ENCODE results near the gene LSM10.

The LSM10 gene

DNA sequence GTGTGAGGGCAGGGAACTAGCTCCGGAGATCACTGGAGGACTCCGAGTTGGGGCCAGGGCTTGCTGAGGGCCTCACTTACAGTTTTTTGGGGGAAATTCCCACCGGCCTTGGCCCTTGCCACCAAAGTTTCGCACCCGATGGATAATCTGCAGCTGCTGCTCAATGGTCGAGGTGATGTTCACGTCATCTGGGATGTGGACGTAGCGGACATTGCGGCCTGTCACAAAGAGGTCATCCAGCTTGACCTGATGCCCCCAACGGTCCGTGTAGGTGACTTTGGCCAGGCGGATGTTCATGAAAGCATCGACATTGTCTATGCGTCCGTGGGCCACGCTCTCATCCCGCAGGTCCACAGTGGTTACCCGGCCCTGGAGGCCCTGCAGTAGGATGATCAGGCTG lies 4.0 kb downstream of the LSM10 start:
- peaks cover 21% of the 10 kb centered on the region for H3K4me1 ChIP-seq (ENCODE audit: control insufficient read depth, insufficient read depth, low read length, poor library complexity, severe bottlenecking)
- WGBS, 2 experiments (ENCODE audit: insufficient coverage in 2 of 2), result 97 to 98% methylated on average over 19 of the region's 19 CpGs
- no peak overlapping the region for H3K4me3 ChIP-seq (ENCODE audit: extremely low read depth, insufficient read depth, low read length, poor library complexity, severe bottlenecking)
- H3K36me3 ChIP-seq (ENCODE audit: control insufficient read depth, insufficient read depth, low read length), result peaks cover 39% of the 10 kb centered on the region
- H3K27ac ChIP-seq (ENCODE audit: low read depth, low read length, severe bottlenecking), result no peak overlapping the region
- H3K9me3 ChIP-seq (ENCODE audit: control insufficient read depth, low read length), result no peaks in the 10 kb centered on the region

DNA sequence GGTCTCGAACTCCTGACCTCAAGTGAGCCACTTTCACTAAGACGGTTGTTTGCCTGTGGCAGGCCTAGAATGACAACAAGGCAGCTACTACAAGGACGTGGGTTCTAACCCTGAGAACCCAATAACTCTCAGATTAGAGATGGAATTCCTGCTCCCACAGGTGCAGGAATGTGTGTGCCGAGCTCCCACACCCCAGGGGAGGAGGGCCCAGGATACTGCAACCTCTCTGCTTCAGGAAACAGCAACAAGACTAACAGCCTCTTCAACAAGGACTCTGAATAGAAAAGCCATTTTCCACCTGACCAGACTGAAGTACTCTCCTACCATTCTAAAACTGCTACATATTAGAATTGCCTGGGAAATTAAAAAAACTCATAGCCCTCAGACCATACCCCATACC lies 4.9 kb downstream of the LSM10 start:
- WGBS, 2 experiments (ENCODE audit: insufficient coverage in 2 of 2), result 93 to 95% methylated on average over 4 of the region's 4 CpGs
- Histone ChIP-seq H3K36me3 (ENCODE audit: control insufficient read depth, insufficient read depth, low read length) (peaks cover 39% of the 10 kb centered on the region), H3K4me1 (ENCODE audit: control insufficient read depth, insufficient read depth, low read length, poor library complexity, severe bottlenecking) (peaks cover 25% of the 10 kb centered on the region), H3K27ac (ENCODE audit: low read depth, low read length, severe bottlenecking) (no peak overlapping the region), H3K4me3 (ENCODE audit: extremely low read depth, insufficient read depth, low read length, poor library complexity, severe bottlenecking) (no peak overlapping the region), H3K9me3 (ENCODE audit: control insufficient read depth, low read length) (no peaks in the 10 kb centered on the region)

DNA sequence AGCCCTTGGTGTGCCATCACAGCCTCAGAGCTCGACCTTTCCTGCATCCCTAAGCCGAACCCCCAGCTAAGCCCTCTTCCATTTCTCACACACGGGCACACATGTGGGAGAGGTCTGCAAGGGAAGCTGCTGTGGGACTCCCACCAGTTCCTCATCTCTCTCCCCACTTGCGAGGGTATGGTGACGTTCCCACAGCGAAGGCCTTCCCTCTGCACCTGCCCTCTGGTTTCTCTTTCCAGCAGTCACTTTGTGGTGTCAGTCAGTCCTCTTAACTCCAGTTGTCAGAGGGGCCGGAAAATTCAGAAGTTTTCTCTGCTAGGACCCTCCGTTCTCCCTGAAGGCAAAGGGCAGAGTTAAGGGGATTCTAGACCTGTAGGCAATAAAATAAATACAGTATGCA lies 6.4 kb downstream of the LSM10 start:
- Histone ChIP-seq H3K9me3 (ENCODE audit: control insufficient read depth, low read length) (no peaks in the 10 kb centered on the region), H3K4me3 (ENCODE audit: extremely low read depth, insufficient read depth, low read length, poor library complexity, severe bottlenecking) (no peak overlapping the region), H3K4me1 (ENCODE audit: control insufficient read depth, insufficient read depth, low read length, poor library complexity, severe bottlenecking) (peaks cover 36% of the 10 kb centered on the region), H3K27ac (ENCODE audit: low read depth, low read length, severe bottlenecking) (no peak overlapping the region), H3K36me3 (ENCODE audit: control insufficient read depth, insufficient read depth, low read length) (peaks cover 39% of the 10 kb centered on the region)
- WGBS, 2 experiments (ENCODE audit: insufficient coverage in 2 of 2), result 92 to 100% methylated on average over 2 to 5 of the region's 8 CpGs

DNA sequence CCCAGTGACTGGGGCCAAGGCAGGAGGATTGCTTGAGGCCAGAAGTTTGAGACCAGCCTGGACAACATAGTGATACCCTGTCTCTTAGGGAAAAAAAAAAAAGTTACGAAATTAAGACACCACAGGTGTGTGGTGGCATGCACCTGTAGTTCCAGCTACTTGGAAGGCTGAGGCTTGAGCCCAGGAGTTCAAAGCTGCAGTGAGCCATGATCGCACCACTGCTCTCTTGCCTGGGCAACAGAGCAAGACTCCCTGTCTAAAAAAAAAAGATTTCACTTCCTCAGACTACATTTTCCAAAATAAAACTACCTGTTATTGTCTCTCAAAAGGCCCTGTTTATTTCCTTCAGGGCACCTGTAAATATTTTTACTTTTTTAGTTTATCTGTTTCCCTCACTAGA lies 7.3 kb downstream of the LSM10 start:
- no peak overlapping the region for H3K4me3 ChIP-seq (ENCODE audit: extremely low read depth, insufficient read depth, low read length, poor library complexity, severe bottlenecking)
- no peaks in the 10 kb centered on the region for H3K9me3 ChIP-seq (ENCODE audit: control insufficient read depth, low read length)
- peaks cover 39% of the 10 kb centered on the region for H3K36me3 ChIP-seq (ENCODE audit: control insufficient read depth, insufficient read depth, low read length)
- no peak overlapping the region for H3K27ac ChIP-seq (ENCODE audit: low read depth, low read length, severe bottlenecking)
- 89 to 93% methylated on average over 2 of the region's 2 CpGs for whole genome bisulfite sequencing, 2 experiments (ENCODE audit: insufficient coverage in 2 of 2)
- H3K4me1 ChIP-seq (ENCODE audit: control insufficient read depth, insufficient read depth, low read length, poor library complexity, severe bottlenecking), result peaks cover 35% of the 10 kb centered on the region

DNA sequence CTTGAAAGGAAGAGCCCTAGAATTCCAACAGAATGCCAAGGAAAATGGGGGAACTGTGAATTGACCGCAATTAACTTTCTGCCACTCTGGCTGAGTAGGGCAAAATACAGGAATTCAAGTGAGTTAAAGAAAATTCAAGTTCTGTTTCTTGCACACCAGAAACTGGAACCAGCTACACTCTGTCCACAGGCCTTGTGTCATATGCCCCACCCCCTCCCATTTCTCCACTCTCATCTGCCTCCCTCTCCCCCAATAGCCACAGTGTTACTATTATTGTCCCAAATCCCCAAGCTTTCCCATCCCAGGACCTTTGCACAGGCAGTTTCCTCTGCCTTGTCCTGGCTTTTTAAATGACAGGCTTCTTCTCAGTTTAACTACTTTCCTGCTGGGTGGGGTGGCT lies 7.7 kb downstream of the LSM10 start:
- Histone ChIP-seq H3K27ac (ENCODE audit: low read depth, low read length, severe bottlenecking) (no peak overlapping the region), H3K36me3 (ENCODE audit: control insufficient read depth, insufficient read depth, low read length) (peaks cover 39% of the 10 kb centered on the region)
- 88 to 100% methylated on average over 1 of the region's 1 CpG for WGBS, 2 experiments (ENCODE audit: insufficient coverage in 2 of 2)

DNA sequence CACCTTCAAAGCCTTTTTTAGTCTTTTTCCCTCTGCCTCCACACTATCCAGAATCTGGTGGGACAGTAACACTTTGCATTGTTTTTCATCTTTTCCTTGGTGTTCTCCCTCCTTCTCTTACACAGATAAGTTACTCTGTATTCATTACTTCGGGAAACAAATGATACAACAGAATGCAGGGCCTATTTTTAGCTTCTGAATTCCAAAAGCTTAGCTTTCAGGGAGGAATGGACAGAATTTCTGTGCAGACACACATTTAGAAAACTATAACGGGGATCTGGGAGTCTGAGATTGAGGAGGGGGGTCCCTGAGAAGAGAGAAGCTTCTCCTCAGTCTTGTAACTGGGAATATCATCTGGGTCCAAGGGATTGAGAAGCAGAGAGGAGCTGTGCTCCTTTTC lies 8.4 kb downstream of the LSM10 start:
- Histone ChIP-seq H3K36me3 (ENCODE audit: control insufficient read depth, insufficient read depth, low read length) (peaks cover 35% of the 10 kb centered on the region), H3K4me1 (ENCODE audit: control insufficient read depth, insufficient read depth, low read length, poor library complexity, severe bottlenecking) (peaks cover 36% of the 10 kb centered on the region), H3K4me3 (ENCODE audit: extremely low read depth, insufficient read depth, low read length, poor library complexity, severe bottlenecking) (no peak overlapping the region), H3K9me3 (ENCODE audit: control insufficient read depth, low read length) (no peaks in the 10 kb centered on the region), H3K27ac (ENCODE audit: low read depth, low read length, severe bottlenecking) (no peak overlapping the region)
- WGBS, 2 experiments (ENCODE audit: insufficient coverage in 2 of 2), result 93% methylated on average over 2 of the region's 2 CpGs; no CpG with 5 or more reads in 1 of the 2 experiments

More for the DNA sequence above, 7.7 kb downstream of the LSM10 start:
- H3K4me1 ChIP-seq (ENCODE audit: control insufficient read depth, insufficient read depth, low read length, poor library complexity, severe bottlenecking), result peaks cover 34% of the 10 kb centered on the region
- no peaks in the 10 kb centered on the region for H3K9me3 ChIP-seq (ENCODE audit: control insufficient read depth, low read length)
- H3K4me3 ChIP-seq (ENCODE audit: extremely low read depth, insufficient read depth, low read length, poor library complexity, severe bottlenecking), result no peak overlapping the region

DNA sequence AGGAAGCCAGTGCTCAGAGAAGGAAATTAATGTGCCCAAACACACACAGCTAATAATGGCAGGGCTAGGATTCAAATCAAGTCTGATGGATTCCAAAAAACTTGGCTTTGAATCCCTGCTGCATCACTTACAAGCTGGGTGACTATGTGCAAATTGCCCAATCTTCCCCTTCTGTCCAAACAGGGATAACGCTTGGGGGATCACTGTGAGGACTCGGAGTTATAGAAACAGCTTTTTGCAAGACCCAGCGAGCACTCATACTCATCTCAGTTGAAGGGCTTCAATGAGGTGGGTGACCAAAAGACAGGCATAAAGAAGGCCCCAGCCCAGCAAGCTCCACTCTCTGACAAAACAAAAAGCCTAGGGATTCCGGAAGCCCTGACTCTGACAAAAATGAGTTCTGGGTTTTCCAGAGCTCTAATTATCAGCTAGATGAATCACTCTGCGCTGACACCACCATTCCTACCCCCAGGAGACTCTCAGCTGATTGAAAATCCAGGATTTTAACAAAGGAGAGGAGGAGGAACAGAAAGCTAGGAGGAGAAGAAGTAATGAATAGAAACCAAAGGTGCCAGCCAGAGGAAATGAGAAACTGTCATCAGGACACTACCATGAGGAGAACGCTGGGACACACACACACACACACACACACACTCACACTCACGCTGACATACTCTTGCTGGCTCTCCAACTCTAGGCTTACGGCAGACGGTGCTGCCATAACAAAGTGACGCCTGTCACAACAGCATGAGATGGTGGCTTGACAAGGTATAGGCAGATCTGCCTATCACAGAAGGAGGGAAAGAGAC lies 10.4 kb downstream of the LSM10 start:
- H3K4me3 ChIP-seq (ENCODE audit: extremely low read depth, insufficient read depth, low read length, poor library complexity, severe bottlenecking), result peak overlapping the region; percentile 95
- peaks cover 20% of the 10 kb centered on the region for H3K36me3 ChIP-seq (ENCODE audit: control insufficient read depth, insufficient read depth, low read length)
- H3K4me1 ChIP-seq (ENCODE audit: control insufficient read depth, insufficient read depth, low read length, poor library complexity, severe bottlenecking), result peaks cover 40% of the 10 kb centered on the region
- WGBS, 2 experiments (ENCODE audit: insufficient coverage in 2 of 2), result 47 to 48% methylated on average over 4 to 9 of the region's 10 CpGs
- peak overlapping the region; percentile 100 for H3K27ac ChIP-seq (ENCODE audit: low read depth, low read length, severe bottlenecking)
- no peaks in the 10 kb centered on the region for H3K9me3 ChIP-seq (ENCODE audit: control insufficient read depth, low read length)

DNA sequence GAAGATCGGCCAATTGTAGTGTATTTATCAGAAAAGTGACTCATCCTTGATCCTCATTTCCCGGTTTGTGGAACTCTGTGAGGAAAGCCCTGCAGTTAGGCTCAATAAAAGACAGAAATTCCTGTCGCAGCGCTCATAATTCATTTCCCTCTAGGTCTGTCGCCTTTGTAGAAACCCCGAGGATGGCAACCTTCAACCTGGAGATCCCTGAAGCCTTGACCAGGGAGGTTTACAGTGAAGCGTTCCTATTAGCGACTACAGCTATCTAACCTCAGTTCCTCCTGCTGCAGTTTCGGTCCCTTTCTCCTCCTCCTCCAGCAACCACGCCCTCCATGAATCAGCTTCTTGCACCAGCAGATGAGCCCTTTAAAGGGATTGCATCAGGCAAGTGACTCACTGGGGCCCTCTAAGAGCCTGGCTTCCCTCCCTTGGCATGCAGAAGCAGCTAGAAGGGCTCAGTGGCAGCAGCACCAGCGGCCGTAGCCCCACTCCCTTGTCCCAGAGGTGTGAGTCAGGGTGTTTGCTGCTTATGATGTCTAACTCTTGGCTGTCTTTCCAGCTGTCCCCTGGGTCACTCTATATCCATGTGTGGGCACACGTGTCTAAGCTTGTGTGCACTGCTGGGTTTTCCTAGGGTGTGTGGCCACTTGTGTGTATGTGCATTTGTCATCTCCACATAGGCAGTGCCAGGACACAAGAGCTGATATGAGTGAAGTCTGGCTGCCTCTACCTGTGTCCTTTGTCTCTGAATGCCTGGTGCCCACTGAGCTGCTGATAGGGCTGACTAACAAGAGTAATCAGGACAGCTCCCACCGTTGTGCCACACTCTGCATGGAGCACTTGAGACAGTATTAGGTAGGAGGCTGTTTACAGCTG lies 11.2 kb downstream of the LSM10 start:
- 7% methylated on average over 9 to 11 of the region's 14 CpGs for WGBS, 2 experiments (ENCODE audit: insufficient coverage in 2 of 2)
- H3K36me3 ChIP-seq (ENCODE audit: control insufficient read depth, insufficient read depth, low read length), result peaks cover 16% of the 10 kb centered on the region
- H3K4me1 ChIP-seq (ENCODE audit: control insufficient read depth, insufficient read depth, low read length, poor library complexity, severe bottlenecking), result peaks cover 40% of the 10 kb centered on the region
- H3K27ac ChIP-seq (ENCODE audit: low read depth, low read length, severe bottlenecking), result peak overlapping the region; percentile 100
- H3K9me3 ChIP-seq (ENCODE audit: control insufficient read depth, low read length), result no peaks in the 10 kb centered on the region
- H3K4me3 ChIP-seq (ENCODE audit: extremely low read depth, insufficient read depth, low read length, poor library complexity, severe bottlenecking), result peak overlapping the region; percentile 95

DNA sequence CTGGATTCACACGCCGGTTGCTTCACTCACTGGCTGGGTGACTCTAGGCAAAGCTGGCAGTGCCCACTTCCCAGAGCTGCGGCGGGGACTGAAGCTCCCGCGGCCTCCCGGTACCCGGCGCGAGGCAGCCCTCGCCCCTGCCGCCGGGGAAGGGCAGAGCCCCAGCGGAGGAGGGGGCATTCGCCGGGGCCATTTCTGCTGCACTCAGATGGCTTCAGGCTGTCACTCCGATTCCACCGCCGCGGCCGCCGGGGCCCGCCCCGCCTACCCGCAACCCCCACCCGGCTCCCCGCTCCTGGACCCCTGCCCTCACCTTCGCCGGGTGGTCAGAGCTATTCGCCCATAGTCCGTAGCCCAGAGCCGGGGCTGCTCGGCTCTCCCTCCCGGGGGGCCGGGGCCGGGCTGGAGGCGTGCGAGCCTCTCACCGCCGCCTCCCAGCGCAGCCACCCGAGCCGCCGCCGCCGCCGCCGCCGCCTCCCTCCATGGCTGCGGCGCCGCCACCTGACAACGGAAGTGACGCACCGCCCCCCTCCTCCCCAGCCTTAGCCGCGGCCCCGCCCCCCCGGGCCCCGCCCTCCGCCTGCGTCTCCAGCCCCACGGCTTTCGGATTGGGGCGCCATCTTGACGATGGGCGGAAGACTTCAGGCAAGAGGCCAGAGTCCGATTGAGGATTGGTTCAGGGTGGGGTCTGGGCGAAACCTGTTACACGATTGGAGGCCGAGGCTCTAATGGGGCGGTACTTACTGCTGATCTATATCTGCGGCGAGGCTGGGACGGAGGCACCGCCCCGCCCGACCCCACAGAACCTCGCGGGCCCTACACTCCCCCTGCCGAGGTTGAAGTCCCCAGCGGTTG lies 12.1 kb downstream of the LSM10 start, which contains the start of gene STK40:
TSS of gene STK40 (minus strand) at position 515 of the 855 bp plus-strand sequence. CDS start 24,592 bp downstream, outside the sequence.
- Histone ChIP-seq H3K27ac (ENCODE audit: low read depth, low read length, severe bottlenecking) (peak within 1 kb of the TSS; percentile 100), H3K4me3 (ENCODE audit: extremely low read depth, insufficient read depth, low read length, poor library complexity, severe bottlenecking) (peak within 1 kb of the TSS; percentile 95), H3K4me1 (ENCODE audit: control insufficient read depth, insufficient read depth, low read length, poor library complexity, severe bottlenecking) (peaks cover 42% of the 10 kb centered on the region), H3K9me3 (ENCODE audit: control insufficient read depth, low read length) (no peaks in the 10 kb centered on the region), H3K36me3 (ENCODE audit: control insufficient read depth, insufficient read depth, low read length) (peaks cover 16% of the 10 kb centered on the region)
- 0% methylated on average over 36 to 42 of the region's 82 CpGs for WGBS, 2 experiments (ENCODE audit: insufficient coverage in 2 of 2)
